Posterior cingulate gyrus (tissue), 11 donors: Measurements from ENCODE around the gene PRLR.
"Not testable (repeated sequence)": the region's sequence is repeated elsewhere in the genome, so short reads cannot be mapped to it uniquely, and the experiment has no call there.

Source experiments
- DNase-seq, 10 donors: peaks; one replicate each; pipeline versions ENCODE4 v3.0.0 to v3.0.0-alpha.2; 2020 to 2021; ENCODE audit warnings: mixed read lengths in 3 of 10
- intact Hi-C: fragments of 100-400 bp; cut with DNase I; formaldehyde crosslinking; loops from one replicate; pipeline ENCODE4 v1.15.1; 2023

The PRLR gene

GRCh38 chr5:35230038-35230611 lies at the start of gene PRLR:
PRLR (minus strand) TSS chr5:35230487; CDS start chr5:35089620, 140,867 bp downstream.
- intact Hi-C loops = no loop called here
- peak in 5 of 10 donors; percentile 16 to 85 (median 36) for DNase-seq

GRCh38 chr5:35274839-35275509 lies 44.7 kb upstream of the PRLR start:
- DNase-seq = no peak
- intact Hi-C loops = no loop called here

- DNase-seq = no peak
Observed at GRCh38 chr5:35269006-35269405, 38.7 kb upstream of the PRLR start.

GRCh38 chr5:35266276-35266675 lies 36.0 kb upstream of the PRLR start:
- intact Hi-C loops = no loop called here
- DNase-seq = no peak

More at GRCh38 chr5:35269006-35269405, 38.7 kb upstream of the PRLR start:
- intact Hi-C loops = no loop called here

- intact Hi-C loops = no loop called here
- DNase-seq = no peak
Observed at GRCh38 chr5:35264509-35264908, 34.2 kb upstream of the PRLR start.

- intact Hi-C loops = no loop called here
- DNase-seq = no peak
Observed at GRCh38 chr5:35263266-35263877, 33.1 kb upstream of the PRLR start.

GRCh38 chr5:35253582-35253981 lies 23.3 kb upstream of the PRLR start:
- DNase-seq = no peak
- intact Hi-C loops = no loop called here

GRCh38 chr5:35252963-35253362 lies 22.7 kb upstream of the PRLR start:
- intact Hi-C loops = no loop called here
- no peak for DNase-seq

- intact Hi-C loops = no loop called here
- DNase-seq = no peak
Observed at GRCh38 chr5:35248843-35249780, 18.8 kb upstream of the PRLR start.

GRCh38 chr5:35247648-35248034 lies 17.4 kb upstream of the PRLR start:
- DNase-seq = no peak
- intact Hi-C loops = no loop called here

GRCh38 chr5:35246900-35247647 lies 16.8 kb upstream of the PRLR start:
- intact Hi-C loops = no loop called here
- DNase-seq = peak in 5 of 10 donors; percentile 21 to 86 (median 48)

- no peak for DNase-seq
Observed at GRCh38 chr5:35246411-35246810, 16.1 kb upstream of the PRLR start.

GRCh38 chr5:35245371-35245770 lies 15.1 kb upstream of the PRLR start:
- DNase-seq, intact Hi-C loops: not testable (repeated sequence)

More at GRCh38 chr5:35246411-35246810, 16.1 kb upstream of the PRLR start:
- intact Hi-C loops = no loop called here

GRCh38 chr5:35244171-35244570 lies 13.9 kb upstream of the PRLR start:
- DNase-seq = no peak
- intact Hi-C loops = no loop called here

- DNase-seq = no peak
- intact Hi-C loops = no loop called here
Observed at GRCh38 chr5:35242702-35243258, 12.5 kb upstream of the PRLR start.

GRCh38 chr5:35240892-35241291 lies 10.6 kb upstream of the PRLR start:
- intact Hi-C loops = no loop called here
- no peak for DNase-seq

- DNase-seq = no peak
- intact Hi-C loops = no loop called here
Observed at GRCh38 chr5:35239911-35240610, 9.8 kb upstream of the PRLR start.

- DNase-seq = no peak
- intact Hi-C loops = no loop called here
Observed at GRCh38 chr5:35239476-35239875, 9.2 kb upstream of the PRLR start.
